ENCODE data around the gene FILIP1. TPM values are rescaled to one million over a fixed set of nuclear protein-coding genes. Genes with fewer than 3 reads are reported as not detected.
A peak's percentile ranks its signal among the peaks of the same experiment; 100 is the strongest.

Gene FILIP1
- total RNA-seq, 1 experiment from 2014 or later, result 2.9 TPM

DNA sequence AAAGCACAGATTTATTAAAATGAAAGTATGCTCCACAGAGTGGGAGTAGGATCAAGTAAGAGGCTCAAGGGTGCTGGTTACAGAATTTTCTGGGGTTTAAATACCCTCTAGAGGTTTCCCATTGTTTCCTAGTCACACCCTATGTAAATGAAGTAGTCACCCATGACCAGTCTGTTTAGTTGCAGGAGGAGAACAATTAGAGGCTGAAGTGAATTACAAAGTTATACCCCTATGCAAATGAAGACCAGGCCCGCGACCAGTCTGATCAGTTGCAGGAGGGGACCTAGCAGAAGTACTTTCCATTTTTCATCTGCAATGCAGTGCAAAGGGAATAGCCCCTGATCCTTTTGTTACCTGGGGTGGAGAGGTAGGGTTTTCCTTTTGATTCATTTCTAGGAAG is 11.8 kb upstream of the FILIP1 start:
- Mint-ChIP-seq H3K4me1 (peaks cover 24% of the 10 kb centered on the region), H3K27me3 (ENCODE audit: low read depth) (no peaks in the 10 kb centered on the region), H3K27ac (no peak overlapping the region; the same call in 1 of the 2 replicates), H3K36me3 (0 out of 2 replicates have a peak, but pooled peaks cover 2% of the 10 kb centered on the region), H3K4me3 (no peak overlapping the region), H3K9me3 (no peaks in the 10 kb centered on the region; the same call in 1 of the 2 replicates)
- ATAC-seq (peak; percentile 82), DNase-seq (ENCODE audit: low spot score) (no peak)
- TF ChIP-seq, protein P1, sequence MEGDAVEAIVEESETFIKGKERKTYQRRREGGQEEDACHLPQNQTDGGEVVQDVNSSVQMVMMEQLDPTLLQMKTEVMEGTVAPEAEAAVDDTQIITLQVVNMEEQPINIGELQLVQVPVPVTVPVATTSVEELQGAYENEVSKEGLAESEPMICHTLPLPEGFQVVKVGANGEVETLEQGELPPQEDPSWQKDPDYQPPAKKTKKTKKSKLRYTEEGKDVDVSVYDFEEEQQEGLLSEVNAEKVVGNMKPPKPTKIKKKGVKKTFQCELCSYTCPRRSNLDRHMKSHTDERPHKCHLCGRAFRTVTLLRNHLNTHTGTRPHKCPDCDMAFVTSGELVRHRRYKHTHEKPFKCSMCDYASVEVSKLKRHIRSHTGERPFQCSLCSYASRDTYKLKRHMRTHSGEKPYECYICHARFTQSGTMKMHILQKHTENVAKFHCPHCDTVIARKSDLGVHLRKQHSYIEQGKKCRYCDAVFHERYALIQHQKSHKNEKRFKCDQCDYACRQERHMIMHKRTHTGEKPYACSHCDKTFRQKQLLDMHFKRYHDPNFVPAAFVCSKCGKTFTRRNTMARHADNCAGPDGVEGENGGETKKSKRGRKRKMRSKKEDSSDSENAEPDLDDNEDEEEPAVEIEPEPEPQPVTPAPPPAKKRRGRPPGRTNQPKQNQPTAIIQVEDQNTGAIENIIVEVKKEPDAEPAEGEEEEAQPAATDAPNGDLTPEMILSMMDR (IDR thresholded peaks at IDR 0.05), result no peak
- TF ChIP-seq JUN (CRISPR knock-in tag; IDR thresholded peaks at IDR 0.05) (no peak), ZNF138 (CRISPR knock-in tag; conservative IDR thresholded peaks at IDR 0.05) (no peak), MYBL2 (CRISPR knock-in tag; IDR thresholded peaks at IDR 0.05) (no peak), KAT7 (CRISPR knock-in tag; IDR thresholded peaks at IDR 0.05; ENCODE audit: borderline replicate concordance) (no peak), TP53 (CRISPR knock-in tag; IDR thresholded peaks at IDR 0.05) (no peak), SMAD4 (CRISPR knock-in tag; IDR thresholded peaks at IDR 0.05) (no peak), ESRRA (CRISPR knock-in tag; IDR thresholded peaks at IDR 0.05; ENCODE audit: borderline replicate concordance) (no peak), FOXJ3 (CRISPR knock-in tag; IDR thresholded peaks at IDR 0.05; ENCODE audit: borderline replicate concordance) (no peak), NR2C2 (CRISPR knock-in tag; IDR thresholded peaks at IDR 0.05) (no peak), ZNF317 (CRISPR knock-in tag; IDR thresholded peaks at IDR 0.05; ENCODE audit: borderline replicate concordance, low read depth) (no peak)
- TF ChIP-seq, protein P2, sequence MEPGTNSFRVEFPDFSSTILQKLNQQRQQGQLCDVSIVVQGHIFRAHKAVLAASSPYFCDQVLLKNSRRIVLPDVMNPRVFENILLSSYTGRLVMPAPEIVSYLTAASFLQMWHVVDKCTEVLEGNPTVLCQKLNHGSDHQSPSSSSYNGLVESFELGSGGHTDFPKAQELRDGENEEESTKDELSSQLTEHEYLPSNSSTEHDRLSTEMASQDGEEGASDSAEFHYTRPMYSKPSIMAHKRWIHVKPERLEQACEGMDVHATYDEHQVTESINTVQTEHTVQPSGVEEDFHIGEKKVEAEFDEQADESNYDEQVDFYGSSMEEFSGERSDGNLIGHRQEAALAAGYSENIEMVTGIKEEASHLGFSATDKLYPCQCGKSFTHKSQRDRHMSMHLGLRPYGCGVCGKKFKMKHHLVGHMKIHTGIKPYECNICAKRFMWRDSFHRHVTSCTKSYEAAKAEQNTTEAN (CRISPR knock-in tag; IDR thresholded peaks at IDR 0.05), result no peak
- TF ChIP-seq, protein P3, sequence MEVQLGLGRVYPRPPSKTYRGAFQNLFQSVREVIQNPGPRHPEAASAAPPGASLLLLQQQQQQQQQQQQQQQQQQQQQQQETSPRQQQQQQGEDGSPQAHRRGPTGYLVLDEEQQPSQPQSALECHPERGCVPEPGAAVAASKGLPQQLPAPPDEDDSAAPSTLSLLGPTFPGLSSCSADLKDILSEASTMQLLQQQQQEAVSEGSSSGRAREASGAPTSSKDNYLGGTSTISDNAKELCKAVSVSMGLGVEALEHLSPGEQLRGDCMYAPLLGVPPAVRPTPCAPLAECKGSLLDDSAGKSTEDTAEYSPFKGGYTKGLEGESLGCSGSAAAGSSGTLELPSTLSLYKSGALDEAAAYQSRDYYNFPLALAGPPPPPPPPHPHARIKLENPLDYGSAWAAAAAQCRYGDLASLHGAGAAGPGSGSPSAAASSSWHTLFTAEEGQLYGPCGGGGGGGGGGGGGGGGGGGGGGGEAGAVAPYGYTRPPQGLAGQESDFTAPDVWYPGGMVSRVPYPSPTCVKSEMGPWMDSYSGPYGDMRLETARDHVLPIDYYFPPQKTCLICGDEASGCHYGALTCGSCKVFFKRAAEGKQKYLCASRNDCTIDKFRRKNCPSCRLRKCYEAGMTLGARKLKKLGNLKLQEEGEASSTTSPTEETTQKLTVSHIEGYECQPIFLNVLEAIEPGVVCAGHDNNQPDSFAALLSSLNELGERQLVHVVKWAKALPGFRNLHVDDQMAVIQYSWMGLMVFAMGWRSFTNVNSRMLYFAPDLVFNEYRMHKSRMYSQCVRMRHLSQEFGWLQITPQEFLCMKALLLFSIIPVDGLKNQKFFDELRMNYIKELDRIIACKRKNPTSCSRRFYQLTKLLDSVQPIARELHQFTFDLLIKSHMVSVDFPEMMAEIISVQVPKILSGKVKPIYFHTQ (CRISPR knock-in tag; IDR thresholded peaks at IDR 0.05), result no peak
- CTCF ChIA-PET, result interaction anchor here (0.7 to 1.0 kb wide), 3 partner anchors 12 to 237 kb away, joined by 3 to 4 read pairs (median 3); partner anchors contain the start of gene FILIP1
- POLR2A ChIA-PET, result no interaction called here

DNA sequence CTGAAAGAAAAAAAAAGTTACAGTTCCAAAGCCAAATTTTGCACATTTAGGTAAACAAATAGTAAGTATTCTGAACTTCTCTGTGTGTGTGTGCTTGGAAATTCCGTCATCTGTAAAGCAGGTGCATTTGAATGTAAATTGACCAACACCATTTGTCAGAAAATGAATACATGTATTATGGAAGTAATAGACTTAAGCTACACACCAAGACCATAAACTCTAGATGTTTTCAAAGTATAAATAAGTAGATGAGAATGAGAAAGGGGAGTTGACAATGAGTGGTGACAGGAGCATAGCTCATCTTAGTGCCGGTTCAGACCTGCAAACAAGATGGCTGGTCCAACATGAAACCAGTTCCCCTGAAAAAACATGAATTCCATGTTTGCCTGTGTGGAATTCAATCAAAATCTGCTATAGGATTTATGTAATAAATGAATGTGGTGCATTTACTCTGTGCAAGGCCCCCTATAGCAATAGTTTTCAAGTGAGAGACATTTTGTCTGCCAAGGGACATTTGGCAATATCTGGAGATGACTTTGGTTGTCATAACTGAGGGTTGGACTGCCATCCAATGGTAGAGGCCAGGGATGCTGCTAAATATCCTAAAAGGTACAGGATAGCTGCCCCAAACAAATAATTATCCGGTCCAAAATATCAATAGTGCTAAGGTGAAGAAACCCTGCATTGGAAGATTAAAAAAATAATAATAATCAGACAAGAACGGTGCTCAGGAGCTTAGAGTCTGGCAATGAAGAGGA is 11.0 kb upstream of the FILIP1 start:
- no peaks in the 10 kb centered on the region; the same call in 1 of the 2 replicates for H3K9me3 Mint-ChIP-seq
- no peak overlapping the region for H3K27ac Mint-ChIP-seq
- ATAC-seq (no peak), DNase-seq (ENCODE audit: low spot score) (no peak)
- ChIA-PET POLR2A (no interaction called here), CTCF (interaction anchor here (0.7 to 1.0 kb wide), 4 partner anchors 11 to 236 kb away, joined by 3 to 4 read pairs (median 3); partner anchors contain the start of gene FILIP1)
- H3K36me3 Mint-ChIP-seq, result 0 out of 2 replicates have a peak, but pooled peaks cover 2% of the 10 kb centered on the region
- H3K4me3 Mint-ChIP-seq, result no peak overlapping the region
- peaks cover 24% of the 10 kb centered on the region for H3K4me1 Mint-ChIP-seq
- H3K27me3 Mint-ChIP-seq (ENCODE audit: low read depth), result no peaks in the 10 kb centered on the region
- TF ChIP-seq, protein P4, sequence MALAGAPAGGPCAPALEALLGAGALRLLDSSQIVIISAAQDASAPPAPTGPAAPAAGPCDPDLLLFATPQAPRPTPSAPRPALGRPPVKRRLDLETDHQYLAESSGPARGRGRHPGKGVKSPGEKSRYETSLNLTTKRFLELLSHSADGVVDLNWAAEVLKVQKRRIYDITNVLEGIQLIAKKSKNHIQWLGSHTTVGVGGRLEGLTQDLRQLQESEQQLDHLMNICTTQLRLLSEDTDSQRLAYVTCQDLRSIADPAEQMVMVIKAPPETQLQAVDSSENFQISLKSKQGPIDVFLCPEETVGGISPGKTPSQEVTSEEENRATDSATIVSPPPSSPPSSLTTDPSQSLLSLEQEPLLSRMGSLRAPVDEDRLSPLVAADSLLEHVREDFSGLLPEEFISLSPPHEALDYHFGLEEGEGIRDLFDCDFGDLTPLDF (CRISPR knock-in tag; IDR thresholded peaks at IDR 0.05), result no peak
- TF ChIP-seq ZNF232 (CRISPR knock-in tag; IDR thresholded peaks at IDR 0.05) (no peak), ELF4 (CRISPR knock-in tag; IDR thresholded peaks at IDR 0.05; ENCODE audit: low read depth) (no peak), JUN (CRISPR knock-in tag; IDR thresholded peaks at IDR 0.05) (no peak), TEAD4 (CRISPR knock-in tag; IDR thresholded peaks at IDR 0.05) (no peak), MYBL2 (CRISPR knock-in tag; IDR thresholded peaks at IDR 0.05) (no peak), GTF2I (CRISPR knock-in tag; conservative IDR thresholded peaks at IDR 0.05) (no peak), FOXK1 (CRISPR knock-in tag; IDR thresholded peaks at IDR 0.05) (no peak)
- TF ChIP-seq, protein P5, sequence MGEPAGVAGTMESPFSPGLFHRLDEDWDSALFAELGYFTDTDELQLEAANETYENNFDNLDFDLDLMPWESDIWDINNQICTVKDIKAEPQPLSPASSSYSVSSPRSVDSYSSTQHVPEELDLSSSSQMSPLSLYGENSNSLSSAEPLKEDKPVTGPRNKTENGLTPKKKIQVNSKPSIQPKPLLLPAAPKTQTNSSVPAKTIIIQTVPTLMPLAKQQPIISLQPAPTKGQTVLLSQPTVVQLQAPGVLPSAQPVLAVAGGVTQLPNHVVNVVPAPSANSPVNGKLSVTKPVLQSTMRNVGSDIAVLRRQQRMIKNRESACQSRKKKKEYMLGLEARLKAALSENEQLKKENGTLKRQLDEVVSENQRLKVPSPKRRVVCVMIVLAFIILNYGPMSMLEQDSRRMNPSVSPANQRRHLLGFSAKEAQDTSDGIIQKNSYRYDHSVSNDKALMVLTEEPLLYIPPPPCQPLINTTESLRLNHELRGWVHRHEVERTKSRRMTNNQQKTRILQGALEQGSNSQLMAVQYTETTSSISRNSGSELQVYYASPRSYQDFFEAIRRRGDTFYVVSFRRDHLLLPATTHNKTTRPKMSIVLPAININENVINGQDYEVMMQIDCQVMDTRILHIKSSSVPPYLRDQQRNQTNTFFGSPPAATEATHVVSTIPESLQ (CRISPR knock-in tag; IDR thresholded peaks at IDR 0.05), result no peak
- TF ChIP-seq, protein P6, sequence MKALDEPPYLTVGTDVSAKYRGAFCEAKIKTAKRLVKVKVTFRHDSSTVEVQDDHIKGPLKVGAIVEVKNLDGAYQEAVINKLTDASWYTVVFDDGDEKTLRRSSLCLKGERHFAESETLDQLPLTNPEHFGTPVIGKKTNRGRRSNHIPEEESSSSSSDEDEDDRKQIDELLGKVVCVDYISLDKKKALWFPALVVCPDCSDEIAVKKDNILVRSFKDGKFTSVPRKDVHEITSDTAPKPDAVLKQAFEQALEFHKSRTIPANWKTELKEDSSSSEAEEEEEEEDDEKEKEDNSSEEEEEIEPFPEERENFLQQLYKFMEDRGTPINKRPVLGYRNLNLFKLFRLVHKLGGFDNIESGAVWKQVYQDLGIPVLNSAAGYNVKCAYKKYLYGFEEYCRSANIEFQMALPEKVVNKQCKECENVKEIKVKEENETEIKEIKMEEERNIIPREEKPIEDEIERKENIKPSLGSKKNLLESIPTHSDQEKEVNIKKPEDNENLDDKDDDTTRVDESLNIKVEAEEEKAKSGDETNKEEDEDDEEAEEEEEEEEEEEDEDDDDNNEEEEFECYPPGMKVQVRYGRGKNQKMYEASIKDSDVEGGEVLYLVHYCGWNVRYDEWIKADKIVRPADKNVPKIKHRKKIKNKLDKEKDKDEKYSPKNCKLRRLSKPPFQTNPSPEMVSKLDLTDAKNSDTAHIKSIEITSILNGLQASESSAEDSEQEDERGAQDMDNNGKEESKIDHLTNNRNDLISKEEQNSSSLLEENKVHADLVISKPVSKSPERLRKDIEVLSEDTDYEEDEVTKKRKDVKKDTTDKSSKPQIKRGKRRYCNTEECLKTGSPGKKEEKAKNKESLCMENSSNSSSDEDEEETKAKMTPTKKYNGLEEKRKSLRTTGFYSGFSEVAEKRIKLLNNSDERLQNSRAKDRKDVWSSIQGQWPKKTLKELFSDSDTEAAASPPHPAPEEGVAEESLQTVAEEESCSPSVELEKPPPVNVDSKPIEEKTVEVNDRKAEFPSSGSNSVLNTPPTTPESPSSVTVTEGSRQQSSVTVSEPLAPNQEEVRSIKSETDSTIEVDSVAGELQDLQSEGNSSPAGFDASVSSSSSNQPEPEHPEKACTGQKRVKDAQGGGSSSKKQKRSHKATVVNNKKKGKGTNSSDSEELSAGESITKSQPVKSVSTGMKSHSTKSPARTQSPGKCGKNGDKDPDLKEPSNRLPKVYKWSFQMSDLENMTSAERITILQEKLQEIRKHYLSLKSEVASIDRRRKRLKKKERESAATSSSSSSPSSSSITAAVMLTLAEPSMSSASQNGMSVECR (CRISPR knock-in tag; IDR thresholded peaks at IDR 0.05; ENCODE audit: borderline replicate concordance), result no peak
